Neural crest cell (in vitro differentiated cells): ENCODE data around the gene TCEAL7. TPM values are rescaled to one million over a fixed set of nuclear protein-coding genes. Genes with fewer than 3 reads are reported as not detected.

Experiments used
- DNase-seq: peaks from one replicate; pipeline ENCODE4 v3.0.0; 2021; ENCODE audit warnings: low read depth, mixed read lengths, low spot score
- H3K27ac Mint-ChIP-seq: one replicate; pipeline ENCODE4 v1.8.0; 2021; ENCODE audit warnings: mild to moderate bottlenecking, mixed read lengths; ENCODE audit not compliant: unreplicated experiment
- H3K27me3 Mint-ChIP-seq: 2 replicates; pipeline ENCODE4 v1.8.0; 2021; ENCODE audit warnings: low read depth, mild to moderate bottlenecking, mixed read lengths
- H3K36me3 Mint-ChIP-seq: 2 replicates; pipeline ENCODE4 v1.8.0; 2021; ENCODE audit warnings: low read depth, mild to moderate bottlenecking, mixed read lengths
- H3K4me1 Mint-ChIP-seq: 2 replicates; pipeline ENCODE4 v1.8.0; 2021; ENCODE audit warnings: mixed read lengths
- H3K4me3 Mint-ChIP-seq: one replicate; pipeline ENCODE4 v1.8.0; 2021; ENCODE audit warnings: mild to moderate bottlenecking, mixed read lengths
- H3K9me3 Mint-ChIP-seq: 2 replicates; pipeline ENCODE4 v1.8.0; 2021; ENCODE audit warnings: mixed read lengths
- total RNA-seq: library from RNA; stranded (reverse); gene quantifications from 2 replicates; pipeline ENCODE4 v1.2.1, GENCODE V29; 2021
- TF ChIP-seq, protein P1 (sequence below): fragments of 200-600 bp; sonication (generic); conservative IDR thresholded peaks from 2 replicates; pipeline ENCODE4 v1.5.0; 2021; ENCODE audit warnings: antibody characterized with exemption, mild to moderate bottlenecking

Gene TCEAL7
- total RNA-seq, 1 donor from 2014 or later, result 15.3 TPM

DNA sequence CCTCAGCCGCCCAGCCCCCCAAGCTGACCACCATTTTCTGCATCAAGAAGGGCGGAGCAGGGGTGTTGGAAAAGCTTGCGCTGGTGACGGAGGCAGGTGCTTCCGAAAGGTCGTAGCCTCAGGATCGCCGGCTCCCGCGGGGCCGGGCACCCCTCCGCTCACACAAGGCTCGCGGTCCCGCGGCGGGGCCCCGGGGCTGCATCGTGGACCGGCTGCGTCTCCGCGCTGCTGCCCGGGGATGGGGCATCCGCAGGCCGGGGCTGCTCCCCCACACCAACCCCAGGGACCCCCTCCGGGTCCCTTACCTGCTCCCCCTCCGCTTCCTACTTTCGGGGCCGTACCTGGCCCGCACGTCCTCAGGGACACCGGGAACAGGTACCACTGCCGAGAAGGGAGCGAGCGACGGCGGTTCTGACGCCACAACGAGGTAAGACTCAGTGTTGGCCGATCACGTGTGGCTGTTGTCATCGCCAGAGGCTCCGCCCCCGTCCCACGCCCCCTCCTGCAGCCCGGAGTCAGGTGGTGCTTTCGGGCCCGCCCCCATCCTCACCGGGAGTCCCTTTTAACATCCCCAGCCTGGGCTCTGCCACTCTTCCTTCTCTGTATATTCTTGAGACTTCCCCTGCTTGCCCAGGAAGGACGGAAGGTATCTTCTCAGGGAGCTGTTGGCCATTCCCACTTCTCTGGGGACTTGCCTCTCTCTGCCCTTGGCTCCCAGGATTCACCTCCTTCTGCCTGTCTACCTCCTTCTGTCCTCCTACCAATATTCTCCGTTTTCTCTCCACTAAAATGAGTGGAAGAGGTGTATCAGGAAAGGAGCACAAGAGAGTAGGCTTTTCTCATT is 19.3 kb upstream of the TCEAL7 start, which contains the start of gene BEX2:
TSS of gene BEX2 (minus strand) at position 436 of the 844 bp plus-strand sequence. CDS start 1,014 bp downstream, outside the sequence.
- H3K4me3 Mint-ChIP-seq, result peak within 1 kb of the TSS; percentile 85
- peaks cover 3% of the 10 kb centered on the region for H3K9me3 Mint-ChIP-seq
- DNase-seq, result peak; percentile 53
- H3K27ac Mint-ChIP-seq, result no peak within 1 kb of the TSS
- peaks cover 4% of the 10 kb centered on the region for H3K4me1 Mint-ChIP-seq
- H3K36me3 Mint-ChIP-seq, result no peaks in the 10 kb centered on the region
- TF ChIP-seq, protein P1, sequence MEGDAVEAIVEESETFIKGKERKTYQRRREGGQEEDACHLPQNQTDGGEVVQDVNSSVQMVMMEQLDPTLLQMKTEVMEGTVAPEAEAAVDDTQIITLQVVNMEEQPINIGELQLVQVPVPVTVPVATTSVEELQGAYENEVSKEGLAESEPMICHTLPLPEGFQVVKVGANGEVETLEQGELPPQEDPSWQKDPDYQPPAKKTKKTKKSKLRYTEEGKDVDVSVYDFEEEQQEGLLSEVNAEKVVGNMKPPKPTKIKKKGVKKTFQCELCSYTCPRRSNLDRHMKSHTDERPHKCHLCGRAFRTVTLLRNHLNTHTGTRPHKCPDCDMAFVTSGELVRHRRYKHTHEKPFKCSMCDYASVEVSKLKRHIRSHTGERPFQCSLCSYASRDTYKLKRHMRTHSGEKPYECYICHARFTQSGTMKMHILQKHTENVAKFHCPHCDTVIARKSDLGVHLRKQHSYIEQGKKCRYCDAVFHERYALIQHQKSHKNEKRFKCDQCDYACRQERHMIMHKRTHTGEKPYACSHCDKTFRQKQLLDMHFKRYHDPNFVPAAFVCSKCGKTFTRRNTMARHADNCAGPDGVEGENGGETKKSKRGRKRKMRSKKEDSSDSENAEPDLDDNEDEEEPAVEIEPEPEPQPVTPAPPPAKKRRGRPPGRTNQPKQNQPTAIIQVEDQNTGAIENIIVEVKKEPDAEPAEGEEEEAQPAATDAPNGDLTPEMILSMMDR, result no peak
- no peaks in the 10 kb centered on the region for H3K27me3 Mint-ChIP-seq

DNA sequence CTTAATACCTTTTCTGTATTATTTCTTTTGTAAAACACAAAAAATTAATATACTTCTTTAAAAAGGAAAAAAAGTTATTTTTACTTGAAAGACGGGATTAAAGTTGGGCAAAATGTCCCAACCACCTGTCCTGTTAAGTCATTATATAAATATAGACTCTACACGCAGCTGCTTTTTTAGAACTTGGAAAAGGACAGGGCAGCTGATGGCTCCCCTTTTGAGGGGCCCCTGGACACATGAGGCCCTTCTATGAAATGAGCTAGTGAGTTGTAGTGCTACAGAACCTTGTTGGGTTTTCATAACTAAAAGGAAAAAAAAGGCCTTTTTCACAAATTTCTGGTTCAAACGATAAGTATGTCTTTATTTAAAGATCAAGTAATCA is 18.6 kb upstream of the TCEAL7 start:
- peaks cover 4% of the 10 kb centered on the region for H3K4me1 Mint-ChIP-seq
- peak overlapping the region; percentile 85 for H3K4me3 Mint-ChIP-seq
- H3K27me3 Mint-ChIP-seq, result no peaks in the 10 kb centered on the region
- H3K9me3 Mint-ChIP-seq, result no peaks in the 10 kb centered on the region
- H3K27ac Mint-ChIP-seq, result no peak overlapping the region
- TF ChIP-seq, protein P1, result no peak
- no peak for DNase-seq
- H3K36me3 Mint-ChIP-seq, result no peaks in the 10 kb centered on the region

DNA sequence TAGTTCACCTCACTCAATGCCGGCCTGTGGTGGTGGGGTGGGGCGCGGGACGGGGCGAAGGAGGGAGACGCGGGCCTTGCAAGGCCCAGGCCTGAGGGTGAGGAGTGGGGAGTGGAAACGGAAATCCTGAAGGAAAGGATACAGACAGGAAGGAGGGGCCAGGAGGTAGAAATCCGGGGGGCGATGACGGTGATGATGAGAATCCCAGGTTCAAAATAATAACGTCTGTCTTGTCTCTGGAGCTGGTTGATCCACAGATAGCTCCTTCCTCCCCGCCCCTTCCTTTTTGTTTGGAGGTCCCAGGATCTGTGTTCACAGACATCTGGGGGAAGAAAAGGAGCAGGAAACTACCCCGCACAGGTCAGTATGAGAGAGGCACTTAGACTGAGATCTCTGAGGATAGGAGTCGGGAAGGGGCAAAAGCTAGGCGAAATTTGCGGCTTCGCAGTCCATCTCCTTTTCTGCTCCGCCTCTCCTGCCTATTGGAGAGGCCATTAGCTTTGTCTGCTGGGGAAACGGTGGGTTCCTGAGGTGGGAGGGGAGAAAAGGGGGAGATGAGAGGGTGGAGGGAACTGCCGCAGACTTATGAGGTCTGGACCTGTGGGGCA is 746 bp downstream of the TCEAL7 start:
- H3K36me3 Mint-ChIP-seq, result no peaks in the 10 kb centered on the region
- H3K27ac Mint-ChIP-seq, result peak overlapping the region; percentile 91

DNA sequence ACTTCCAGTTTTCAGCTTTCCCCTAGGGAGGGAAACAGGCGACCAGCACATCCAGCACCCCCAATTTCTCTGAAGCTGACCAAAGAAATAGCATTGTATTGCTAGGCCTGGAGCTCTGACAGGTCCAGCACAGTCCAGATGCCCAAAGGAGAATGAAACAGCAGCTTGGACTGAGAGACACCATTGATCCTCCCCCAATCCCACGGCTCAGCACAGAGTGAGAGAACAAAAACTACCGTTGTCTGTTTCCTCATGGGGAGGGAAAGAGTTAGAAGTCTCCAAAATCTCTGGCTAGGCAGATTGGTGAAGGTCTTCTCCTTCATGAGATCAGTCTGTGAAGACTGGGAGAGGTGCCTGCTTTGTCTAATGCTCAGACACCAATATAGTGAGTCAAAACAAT is 8.6 kb downstream of the TCEAL7 start:
- TF ChIP-seq, protein P1, result no peak
- Mint-ChIP-seq H3K4me3 (no peak overlapping the region), H3K27me3 (no peaks in the 10 kb centered on the region), H3K27ac (no peak overlapping the region), H3K36me3 (no peaks in the 10 kb centered on the region), H3K9me3 (no peaks in the 10 kb centered on the region), H3K4me1 (no peaks in the 10 kb centered on the region)
- no peak for DNase-seq

More for the DNA sequence above, 746 bp downstream of the TCEAL7 start:
- Mint-ChIP-seq H3K9me3 (no peaks in the 10 kb centered on the region), H3K27me3 (no peaks in the 10 kb centered on the region), H3K4me3 (peak overlapping the region; percentile 75), H3K4me1 (peaks cover 25% of the 10 kb centered on the region)
- no peak for DNase-seq
- TF ChIP-seq, protein P1, result no peak

DNA sequence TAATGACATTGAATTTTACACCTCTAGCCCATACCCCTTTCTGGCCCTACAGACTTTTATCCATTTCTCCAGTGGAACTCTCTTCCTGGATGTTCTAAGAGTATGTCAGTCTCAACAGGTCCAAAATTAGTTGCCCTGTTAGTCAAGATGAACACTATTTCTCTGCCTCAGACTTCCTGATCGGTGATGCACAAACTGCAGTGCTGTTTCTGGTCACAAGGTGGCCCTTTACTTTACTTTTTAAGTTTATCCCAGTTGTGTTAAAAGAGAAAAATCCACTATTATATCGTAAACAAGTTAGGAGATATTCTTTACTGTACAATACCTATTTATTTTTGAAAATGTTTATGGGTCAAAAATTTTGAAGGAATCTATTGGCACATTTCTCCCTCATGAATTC is 13.1 kb downstream of the TCEAL7 start:
- TF ChIP-seq, protein P1, result peak; percentile 77
- Mint-ChIP-seq H3K36me3 (no peaks in the 10 kb centered on the region), H3K27ac (no peak overlapping the region), H3K4me3 (no peak overlapping the region), H3K27me3 (peaks cover 2% of the 10 kb centered on the region), H3K9me3 (no peaks in the 10 kb centered on the region), H3K4me1 (no peaks in the 10 kb centered on the region)
- no peak for DNase-seq
